MM.1S (cell line): ENCODE measurements around the gene ARHGEF11.

Experiments
- DNase-seq: peaks from one replicate; pipeline ENCODE4 v3.0.0-alpha.2; 2015
- H2AFZ ChIP-seq: fragments of 300-600 bp; sonication (generic); 2 replicates; pipeline ENCODE4 v1.6.0; 2016; ENCODE audit warnings: antibody characterized with exemption, low read length
- H3F3A ChIP-seq: fragments of 300-600 bp; sonication (generic); 2 replicates; pipeline ENCODE4 v1.6.1; 2016; ENCODE audit warnings: mild to moderate bottlenecking, antibody characterized with exemption, low read length, moderate library complexity, mixed read lengths; ENCODE audit not compliant: insufficient read depth
- H3K27ac ChIP-seq: fragments of 300-600 bp; sonication (generic); 2 replicates; pipeline ENCODE4 v1.5.1; 2016; ENCODE audit warnings: mild to moderate bottlenecking, low read length
- H3K27me3 ChIP-seq: fragments of 300-600 bp; sonication (generic); replicated peaks from 2 replicates; pipeline ENCODE4 v1.6.0; 2016; ENCODE audit warnings: low read length; ENCODE audit not compliant: insufficient read depth
- H3K36me3 ChIP-seq: fragments of 300-600 bp; sonication (generic); replicated peaks from 2 replicates; pipeline ENCODE4 v1.6.1; 2016; ENCODE audit warnings: mild to moderate bottlenecking, low read length, mixed read lengths; ENCODE audit not compliant: insufficient read depth
- H3K4me1 ChIP-seq: fragments of 300-600 bp; sonication (generic); 2 replicates; pipeline ENCODE4 v1.6.1; 2016; ENCODE audit warnings: low read length, mixed read lengths
- H3K4me2 ChIP-seq: fragments of 300-600 bp; sonication (generic); 2 replicates; pipeline ENCODE4 v1.6.0; 2016; ENCODE audit warnings: low read depth, low read length
- H3K4me3 ChIP-seq: fragments of 300-600 bp; sonication (generic); 2 replicates; pipeline ENCODE4 v1.5.1; 2016; ENCODE audit warnings: low read length, mixed read lengths
- H3K79me2 ChIP-seq: fragments of 300-600 bp; sonication (generic); 2 replicates; pipeline ENCODE4 v1.6.1; 2016; ENCODE audit warnings: mixed run types, low read length, mixed read lengths
- H3K9ac ChIP-seq: fragments of 300-600 bp; sonication (generic); 2 replicates; pipeline ENCODE4 v1.6.1; 2016; ENCODE audit warnings: low read length, mixed read lengths
- H3K9me2 ChIP-seq: fragments of 300-600 bp; sonication (generic); replicated peaks from 2 replicates; pipeline ENCODE4 v1.6.1; 2016; ENCODE audit warnings: mild to moderate bottlenecking, low read length, mixed read lengths; ENCODE audit not compliant: insufficient read depth
- H3K9me3 ChIP-seq: fragments of 300-600 bp; sonication (generic); replicated peaks from 2 replicates; pipeline ENCODE4 v1.6.1; 2016; ENCODE audit warnings: mild to moderate bottlenecking, low read length, mixed read lengths; ENCODE audit not compliant: insufficient read depth
- H4K20me1 ChIP-seq: fragments of 300-600 bp; sonication (generic); 2 replicates; pipeline ENCODE4 v1.6.1; 2016; ENCODE audit warnings: mild to moderate bottlenecking, low read length, moderate library complexity, mixed read lengths; ENCODE audit not compliant: insufficient read depth
- CTCF ChIP-seq: fragments of 300-600 bp; sonication (generic); IDR thresholded peaks from 2 replicates; pipeline ENCODE4 v1.5.1; 2016; ENCODE audit warnings: antibody characterized with exemption, low read length, mixed read lengths
- EZH2 ChIP-seq: fragments of 300-600 bp; sonication (generic); optimal IDR thresholded peaks from 2 replicates; pipeline ENCODE3; 2017; ENCODE audit warnings: low read depth, mild to moderate bottlenecking, antibody characterized with exemption, low read length, mixed read lengths
- EZH2phosphoT487 ChIP-seq: fragments of 300-600 bp; sonication (generic); IDR thresholded peaks from 2 replicates; pipeline ENCODE4 v1.6.1; 2018; ENCODE audit warnings: antibody characterized with exemption, low read length

Gene ARHGEF11

GRCh38 chr1:156942576-156942975, 103.0 kb downstream of the ARHGEF11 start:
- Histone ChIP-seq H3K36me3 (no peaks in the 10 kb centered on the region), H3K9me2 (no peaks in the 10 kb centered on the region), H3K9me3 (no peaks in the 10 kb centered on the region), H2AFZ (no peak overlapping the region), H3K27me3 (no peaks in the 10 kb centered on the region), H3K4me3 (no peak overlapping the region), H3K4me2 (no peak overlapping the region), H3K9ac (no peak overlapping the region), H3K4me1 (no peaks in the 10 kb centered on the region), H3F3A (no peaks in the 10 kb centered on the region), H3K27ac (no peak overlapping the region), H4K20me1 (no peaks in the 10 kb centered on the region), H3K79me2 (no peaks in the 10 kb centered on the region)
- TF ChIP-seq CTCF (no peak), EZH2phosphoT487 (no peak), EZH2 (no peak)
- DNase-seq: no peak

- no peaks in the 10 kb centered on the region for H3F3A ChIP-seq
- no peaks in the 10 kb centered on the region for H3K4me1 ChIP-seq
- no peak overlapping the region for H3K9ac ChIP-seq
- H3K4me3 ChIP-seq: no peak overlapping the region
- H3K27ac ChIP-seq: no peak overlapping the region
- no peaks in the 10 kb centered on the region for H3K9me2 ChIP-seq
- H2AFZ ChIP-seq: no peak overlapping the region
- no peaks in the 10 kb centered on the region for H4K20me1 ChIP-seq
- no peaks in the 10 kb centered on the region for H3K79me2 ChIP-seq
- H3K27me3 ChIP-seq: no peaks in the 10 kb centered on the region
- H3K36me3 ChIP-seq: no peaks in the 10 kb centered on the region
- TF ChIP-seq CTCF: no peak
- no peak for TF ChIP-seq EZH2
- TF ChIP-seq EZH2phosphoT487: no peak
- H3K4me2 ChIP-seq: no peak overlapping the region
- H3K9me3 ChIP-seq: no peaks in the 10 kb centered on the region
- no peak for DNase-seq
Observed at GRCh38 chr1:156942176-156942575, 103.4 kb downstream of the ARHGEF11 start.

GRCh38 chr1:156941675-156942074, 103.9 kb downstream of the ARHGEF11 start:
- Histone ChIP-seq H4K20me1 (no peaks in the 10 kb centered on the region), H3K9ac (no peak overlapping the region), H3K27me3 (no peaks in the 10 kb centered on the region), H3K79me2 (no peaks in the 10 kb centered on the region), H3K9me2 (no peaks in the 10 kb centered on the region), H2AFZ (no peak overlapping the region), H3K4me2 (no peak overlapping the region), H3K4me3 (no peak overlapping the region), H3K9me3 (no peaks in the 10 kb centered on the region), H3K27ac (no peak overlapping the region), H3K36me3 (no peaks in the 10 kb centered on the region), H3K4me1 (no peaks in the 10 kb centered on the region), H3F3A (no peaks in the 10 kb centered on the region)
- TF ChIP-seq EZH2phosphoT487: no peak
- TF ChIP-seq EZH2: no peak
- TF ChIP-seq CTCF: no peak
- no peak for DNase-seq
